CD14-positive monocyte (primary cell): ENCODE results near the gene UGT1A10. TPM values are rescaled to one million over a fixed set of nuclear protein-coding genes. Genes with fewer than 3 reads are reported as not detected.

Experiments
- DNase-seq, 3 donors: peaks; one replicate each; pipeline ENCODE4 v3.0.0-alpha.2; 2011 to 2022
- H2AFZ ChIP-seq: 2 replicates; pipeline ENCODE4 v1.6.0; 2012; ENCODE audit warnings: mild to moderate bottlenecking, low read depth, low read length, inconsistent platforms; ENCODE audit not compliant: insufficient read depth, poor library complexity, severe bottlenecking
- H3K27ac ChIP-seq, 2 donors: 1 replicate in 1 of 2; 2 replicates in 1 of 2; pipeline ENCODE4 v1.5.1; 2012 to 2013; ENCODE audit warnings: low read length in 2 of 2, control low read depth in 1 of 2, inconsistent platforms in 1 of 2, low read depth in 1 of 2, mild to moderate bottlenecking in 1 of 2
- H3K27me3 ChIP-seq, 2 donors: one replicate each; pipeline versions ENCODE4 v1.6.0 to v1.6.1; 2011 to 2013; ENCODE audit warnings: low read length in 2 of 2; ENCODE audit not compliant: control insufficient read depth in 2 of 2, insufficient read depth in 2 of 2
- H3K36me3 ChIP-seq, 2 donors: replicated peaks in 1 of 2; 1 replicate in 1 of 2; 2 replicates in 1 of 2; pipeline versions ENCODE4 v1.5.1 to v1.6.1; 2012 to 2013; ENCODE audit warnings: low read length in 2 of 2, control low read depth in 1 of 2, inconsistent platforms in 1 of 2, mild to moderate bottlenecking in 1 of 2; ENCODE audit not compliant: insufficient read depth in 2 of 2, control insufficient read depth in 1 of 2
- H3K4me1 ChIP-seq, 2 donors: 1 replicate in 1 of 2; 2 replicates in 1 of 2; pipeline versions ENCODE4 v1.5.1 to v1.6.1; 2012 to 2013; ENCODE audit warnings: low read length in 2 of 2, control low read depth in 1 of 2, inconsistent platforms in 1 of 2, mild to moderate bottlenecking in 1 of 2, moderate library complexity in 1 of 2; ENCODE audit not compliant: insufficient read depth in 2 of 2, control insufficient read depth in 1 of 2
- H3K4me2 ChIP-seq: replicated peaks from 2 replicates; pipeline ENCODE3; 2012; ENCODE audit warnings: low read length, moderate library complexity, mild to moderate bottlenecking; ENCODE audit not compliant: poor library complexity, severe bottlenecking; ENCODE audit errors: extremely low read depth
- H3K4me3 ChIP-seq, 3 experiments: fragments of 200-600 bp in 1 of 3; sonication (generic) in 1 of 3; replicated peaks in 1 of 3; 1 replicate in 2 of 3; 2 replicates in 1 of 3; pipeline ENCODE4 v1.5.1; 2011 to 2013; ENCODE audit warnings: low read length in 3 of 3, mild to moderate bottlenecking in 3 of 3, control low read depth in 2 of 3, low read depth in 2 of 3, inconsistent platforms in 1 of 3, moderate library complexity in 1 of 3
- H3K79me2 ChIP-seq: 2 replicates; pipeline ENCODE4 v1.6.0; 2012; ENCODE audit warnings: mild to moderate bottlenecking, control low read depth, inconsistent platforms, low read length, moderate library complexity; ENCODE audit not compliant: insufficient read depth
- H3K9ac ChIP-seq: 2 replicates; pipeline ENCODE4 v1.6.0; 2017; ENCODE audit warnings: low read length, mild to moderate bottlenecking; ENCODE audit not compliant: insufficient read depth, poor library complexity, severe bottlenecking
- H3K9me3 ChIP-seq, 2 donors: replicated peaks in 1 of 2; 1 replicate in 1 of 2; 2 replicates in 1 of 2; pipeline versions ENCODE4 v1.5.1 to v1.6.1; 2012 to 2013; ENCODE audit warnings: low read length in 2 of 2, control low read depth in 1 of 2; ENCODE audit not compliant: control insufficient read depth in 1 of 2, insufficient read depth in 1 of 2
- H4K20me1 ChIP-seq: 2 replicates; pipeline ENCODE4 v1.6.0; 2012; ENCODE audit warnings: mild to moderate bottlenecking, low read length, control low read depth, moderate library complexity; ENCODE audit not compliant: insufficient read depth
- H3K27ac Mint-ChIP-seq, 7 donors: one replicate each; pipeline ENCODE4 v1.8.0; 2020; ENCODE audit warnings: mild to moderate bottlenecking in 7 of 7, mixed read lengths in 7 of 7, moderate library complexity in 6 of 7, inconsistent platforms in 2 of 7
- H3K27me3 Mint-ChIP-seq, 3 donors: one replicate each; pipeline ENCODE4 v1.8.0; 2021 to 2022; ENCODE audit warnings: low read depth in 3 of 3, mild to moderate bottlenecking in 3 of 3, mixed read lengths in 3 of 3, moderate library complexity in 3 of 3, inconsistent platforms in 1 of 3
- H3K36me3 Mint-ChIP-seq, 2 donors: one replicate each; pipeline ENCODE4 v1.8.0; 2020; ENCODE audit warnings: mixed read lengths in 2 of 2, inconsistent platforms in 1 of 2, mild to moderate bottlenecking in 1 of 2
- H3K4me1 Mint-ChIP-seq: one replicate; pipeline ENCODE4 v1.8.0; 2020; ENCODE audit warnings: mild to moderate bottlenecking, mixed read lengths
- H3K4me3 Mint-ChIP-seq, 2 donors: one replicate each; pipeline ENCODE4 v1.8.0; 2020; ENCODE audit warnings: mild to moderate bottlenecking in 2 of 2, mixed read lengths in 2 of 2, moderate library complexity in 1 of 2
- H3K9me3 Mint-ChIP-seq, 7 donors: one replicate each; pipeline ENCODE4 v1.8.0; 2020 to 2022; ENCODE audit warnings: mixed read lengths in 7 of 7, mild to moderate bottlenecking in 6 of 7, moderate library complexity in 6 of 7, inconsistent platforms in 2 of 7
- CTCF ChIP-seq: fragments of 200-600 bp; IDR thresholded peaks from one replicate; pipeline ENCODE4 v1.8.0; 2022; ENCODE audit warnings: antibody characterized with exemption, mild to moderate bottlenecking
- WGBS: methylation state at CpG from one replicate; pipeline ENCODE4 v1.1.5; 2013; ENCODE audit warnings: missing lambda C conversion rate; ENCODE audit not compliant: insufficient coverage; 5-methylcytosine and 5-hydroxymethylcytosine counted together
- intact Hi-C, 2 donors: fragments of 100-400 bp; cut with micrococcal nuclease; formaldehyde crosslinking; loops; one replicate each; pipeline versions ENCODE4 v1.15.0 to v1.15.1; 2023
- polyA plus RNA-seq, 3 donors: library from polyadenylated mRNA; depleted of rRNA in 1 of 3; unstranded in 2 of 3; stranded (reverse) in 1 of 3; fragments of 300-500 nt in 2 of 3; fragments of >200 nt in 1 of 3; fragmentation: Illumina TruSeq in 2 of 3; gene quantifications; 1 replicate in 2 of 3; 2 replicates in 1 of 3; pipeline ENCODE4 v1.2.3, GENCODE V29; 2012 to 2021

Gene UGT1A10
- polyA plus RNA-seq, 3 donors: not detected

GRCh38 chr2:233813236-233814055 lies 177.2 kb downstream of the UGT1A10 start:
- Histone ChIP-seq H3K27ac (no peak overlapping the region), H3K79me2 (no peaks in the 10 kb centered on the region), H3K36me3 (no peaks in the 10 kb centered on the region), H3K27me3 (no peaks in the 10 kb centered on the region), H3K4me3 (no peak overlapping the region), H3K9ac (no peak overlapping the region), H3K4me2 (no peak overlapping the region), H2AFZ (no peak overlapping the region), H3K9me3 (no peaks in the 10 kb centered on the region), H4K20me1 (no peaks in the 10 kb centered on the region), H3K4me1 (no peaks in the 10 kb centered on the region)
- H3K4me3 Mint-ChIP-seq: no peak overlapping the region
- peaks cover 0 to 6% (median 2%) of the 10 kb centered on the region in 7 donors for H3K9me3 Mint-ChIP-seq
- TF ChIP-seq CTCF: no peak
- H3K27ac Mint-ChIP-seq: no peak overlapping the region
- intact Hi-C loops: no loop called here
- peaks cover 2 to 8% (median 7%) of the 10 kb centered on the region in 3 donors for H3K27me3 Mint-ChIP-seq
- H3K36me3 Mint-ChIP-seq: no peaks in the 10 kb centered on the region
- H3K4me1 Mint-ChIP-seq: no peaks in the 10 kb centered on the region
- WGBS: 83% methylated on average over 1 of the region's 3 CpGs
- no peak for DNase-seq

- no peaks in the 10 kb centered on the region for H3K4me1 ChIP-seq
- no peak overlapping the region for H3K27ac Mint-ChIP-seq
- intact Hi-C loops: no loop called here
- H4K20me1 ChIP-seq: no peaks in the 10 kb centered on the region
- no peak overlapping the region for H3K4me2 ChIP-seq
- TF ChIP-seq CTCF: no peak
- no peak overlapping the region for H3K4me3 Mint-ChIP-seq
- H3K27me3 ChIP-seq: no peaks in the 10 kb centered on the region
- H3K79me2 ChIP-seq: no peaks in the 10 kb centered on the region
- H3K27ac ChIP-seq: no peak overlapping the region
- no peaks in the 10 kb centered on the region for H3K36me3 Mint-ChIP-seq
- H3K27me3 Mint-ChIP-seq: peaks cover 2 to 8% (median 7%) of the 10 kb centered on the region in 3 donors
- peaks cover 0 to 6% (median 2%) of the 10 kb centered on the region in 7 donors for H3K9me3 Mint-ChIP-seq
- 91% methylated on average over 1 of the region's 2 CpGs for WGBS
- no peaks in the 10 kb centered on the region for H3K36me3 ChIP-seq
- no peak overlapping the region for H2AFZ ChIP-seq
- DNase-seq: no peak
- no peak overlapping the region for H3K9ac ChIP-seq
- H3K4me1 Mint-ChIP-seq: no peaks in the 10 kb centered on the region
- no peak overlapping the region for H3K4me3 ChIP-seq
- H3K9me3 ChIP-seq: no peaks in the 10 kb centered on the region
These were observed 178.0 kb downstream of the UGT1A10 start for GRCh38 chr2:233814056-233814835.
